ENCODE results near the gene ITGA7.

The ITGA7 gene

GRCh38 chr12:55733021-55733555 is 25.4 kb upstream of the ITGA7 start:
- DNase-seq, result no peak

- DNase-seq, result no peak
Measured at GRCh38 chr12:55732288-55732687, 24.6 kb upstream of the ITGA7 start.

GRCh38 chr12:55729819-55730818 is 22.4 kb upstream of the ITGA7 start:
- peak; percentile 86 for DNase-seq

GRCh38 chr12:55728939-55729818 is 21.5 kb upstream of the ITGA7 start, which contains the start of gene CD63:
Gene CD63 (minus strand): TSS chr12:55729009. CDS start chr12:55728341, 668 bp downstream.
- peak; percentile 98 for DNase-seq

GRCh38 chr12:55728186-55728938 is 20.7 kb upstream of the ITGA7 start:
- peak; percentile 72 for DNase-seq

- DNase-seq, result peak; percentile 75
Measured at GRCh38 chr12:55727643-55728185, 20.0 kb upstream of the ITGA7 start.

GRCh38 chr12:55726971-55727370 is 19.3 kb upstream of the ITGA7 start:
- DNase-seq, result no peak

- DNase-seq, result no peak
Measured at GRCh38 chr12:55725556-55725955, 17.9 kb upstream of the ITGA7 start.

- DNase-seq, result no peak
Measured at GRCh38 chr12:55724940-55725309, 17.2 kb upstream of the ITGA7 start.

GRCh38 chr12:55724226-55724939 is 16.7 kb upstream of the ITGA7 start:
- DNase-seq, result peak; percentile 84

GRCh38 chr12:55723516-55724225 is 16.0 kb upstream of the ITGA7 start:
- DNase-seq, result no peak

GRCh38 chr12:55722948-55723347 is 15.2 kb upstream of the ITGA7 start:
- no peak for DNase-seq

- no peak for DNase-seq
Measured at GRCh38 chr12:55721601-55722213, 14.0 kb upstream of the ITGA7 start.

GRCh38 chr12:55720894-55721444 is 13.3 kb upstream of the ITGA7 start:
- DNase-seq, result peak; percentile 96

- no peak for DNase-seq
Measured at GRCh38 chr12:55720071-55720564, 12.4 kb upstream of the ITGA7 start, which contains the start of gene RDH5. Gene RDH5 (plus strand): TSS chr12:55720393. CDS start chr12:55721185, 792 bp downstream.

- no peak for DNase-seq
Measured at GRCh38 chr12:55719371-55719770, 11.7 kb upstream of the ITGA7 start.

- DNase-seq, result no peak
Measured at GRCh38 chr12:55718624-55719275, 11.0 kb upstream of the ITGA7 start.

- DNase-seq, result no peak
Measured at GRCh38 chr12:55718015-55718414, 10.3 kb upstream of the ITGA7 start.

Data from islet precursor cell (in vitro differentiated cells).